Activated CD4-positive, alpha-beta T cell treated with anti-CD3 and anti-CD28 coated beads for 48 hours (primary cell): ENCODE data around the gene ZNF549.
A peak's percentile ranks its signal among the peaks of the same experiment; 100 is the strongest.
"Not testable (repeated sequence)": the region's sequence is repeated elsewhere in the genome, so short reads cannot be mapped to it uniquely, and the experiment has no call there.

Experiments used
- DNase-seq: peaks from one replicate; pipeline ENCODE4 v3.0.0-alpha.2; 2020

The ZNF549 gene

GRCh38 chr19:57527136-57527881, at the start of gene ZNF549:
Gene ZNF549, plus strand, starts transcription at chr19:57527356. Its CDS starts 218 bp downstream, at chr19:57527574.
- DNase-seq, result peak; percentile 93

GRCh38 chr19:57487477-57488298, 39.5 kb upstream of the ZNF549 start, which contains the start of gene ZNF419:
Gene ZNF419, plus strand, starts transcription at chr19:57487750. Its CDS starts 201 bp downstream, at chr19:57487951.
- DNase-seq, result peak; percentile 95

- not testable (repeated sequence) for DNase-seq
Measured at GRCh38 chr19:57488299-57488644, 38.9 kb upstream of the ZNF549 start.

GRCh38 chr19:57499332-57499679, 27.9 kb upstream of the ZNF549 start:
- not testable (repeated sequence) for DNase-seq

- peak; percentile 97 for DNase-seq
Measured at GRCh38 chr19:57499680-57500395, 27.3 kb upstream of the ZNF549 start, which contains the start of gene ZNF773. Gene ZNF773, plus strand, starts transcription at chr19:57499938. Its CDS starts 143 bp downstream, at chr19:57500081.

GRCh38 chr19:57500400-57500799, 26.8 kb upstream of the ZNF549 start:
- DNase-seq, result not testable (repeated sequence)

GRCh38 chr19:57506163-57506562, 21.0 kb upstream of the ZNF549 start:
- DNase-seq, result no peak

- DNase-seq, result no peak
Measured at GRCh38 chr19:57511484-57511883, 15.7 kb upstream of the ZNF549 start.

GRCh38 chr19:57512845-57513244, 14.3 kb upstream of the ZNF549 start:
- peak; percentile 14 for DNase-seq

- no peak for DNase-seq
Measured at GRCh38 chr19:57515255-57515654, 11.9 kb upstream of the ZNF549 start.

- DNase-seq, result not testable (repeated sequence)
Measured at GRCh38 chr19:57518021-57518420, 9.1 kb upstream of the ZNF549 start.

GRCh38 chr19:57537953-57538547, 10.9 kb downstream of the ZNF549 start:
- DNase-seq, result no peak

- DNase-seq, result no peak
Measured at GRCh38 chr19:57546513-57546912, 19.4 kb downstream of the ZNF549 start.

GRCh38 chr19:57552432-57552831, 25.3 kb downstream of the ZNF549 start:
- DNase-seq, result no peak

- no peak for DNase-seq
Measured at GRCh38 chr19:57557659-57558058, 30.5 kb downstream of the ZNF549 start.

GRCh38 chr19:57558525-57558924, 31.4 kb downstream of the ZNF549 start:
- DNase-seq, result no peak

- peak; percentile 20 for DNase-seq
Measured at GRCh38 chr19:57559008-57559403, 31.9 kb downstream of the ZNF549 start.

GRCh38 chr19:57559404-57560025, 32.4 kb downstream of the ZNF549 start, which contains the start of gene ZNF550:
Gene ZNF550, minus strand, starts transcription at chr19:57559863. Its CDS starts 181 bp downstream, at chr19:57559682.
- peak; percentile 90 for DNase-seq

- DNase-seq, result no peak
Measured at GRCh38 chr19:57560049-57560491, 32.9 kb downstream of the ZNF549 start.

GRCh38 chr19:57563547-57563946, 36.4 kb downstream of the ZNF549 start:
- DNase-seq, result no peak

- DNase-seq, result no peak
Measured at GRCh38 chr19:57566396-57567265, 39.5 kb downstream of the ZNF549 start.
